SK-N-SH (cell line): Measurements from ENCODE around the gene JAKMIP3. TPM values are rescaled to one million over a fixed set of nuclear protein-coding genes. Genes with fewer than 3 reads are reported as not detected.

Experiments
- CTCF ChIA-PET: fragments of 300-600, 350-600 bp; formaldehyde crosslinking; extraction: SDS; loops from one replicate; lab custom pipeline; 2021; lab: Yijun Ruan, JAX
- POLR2A ChIA-PET: fragments of 350-600 bp; sonication (Branson Sonifier 250); formaldehyde crosslinking; extraction: SDS; loops from one replicate; lab custom pipeline; 2020; ENCODE audit warnings: antibody characterized with exemption, inconsistent platforms; lab: Yijun Ruan, JAX
- DNase-seq: peaks from one replicate; pipeline ENCODE4 v3.0.0; 2012
- H2AFZ ChIP-seq: fragments of 200-600 bp; sonication (generic); 2 replicates; pipeline ENCODE4 v1.8.1; 2016; ENCODE audit warnings: antibody characterized with exemption, mild to moderate bottlenecking, low read depth
- H3F3A ChIP-seq: fragments of 200-600 bp; sonication (generic); replicated peaks from 2 replicates; pipeline ENCODE3; 2016; ENCODE audit warnings: antibody characterized with exemption, mild to moderate bottlenecking; ENCODE audit not compliant: insufficient read depth
- H3K27ac ChIP-seq, 2 experiments: fragments of 200-500 bp in 1 of 2; fragments of 200-600 bp in 1 of 2; sonication (Bioruptor generic) in 1 of 2; sonication (generic), shearing (Covaris generic) in 1 of 2; 2 replicates each; pipeline versions ENCODE4 v1.5.1 to v1.6.1; 2014 to 2016; ENCODE audit warnings: low read depth in 2 of 2, inconsistent platforms in 1 of 2, low read length in 1 of 2, mild to moderate bottlenecking in 1 of 2, mixed read lengths in 1 of 2
- H3K27me3 ChIP-seq: fragments of 200-600 bp; sonication (generic), shearing (Covaris generic); 2 replicates; pipeline ENCODE4 v1.6.1; 2016; ENCODE audit warnings: mixed run types; ENCODE audit not compliant: insufficient read depth
- H3K36me3 ChIP-seq, 2 experiments: fragments of 200-500 bp in 1 of 2; fragments of 200-600 bp in 1 of 2; sonication (Bioruptor generic) in 1 of 2; sonication (generic) in 1 of 2; replicated peaks in 1 of 2; 2 replicates each; pipeline versions ENCODE3 to v1.5.1; 2014 to 2016; ENCODE audit warnings: low read length in 1 of 2, mild to moderate bottlenecking in 1 of 2; ENCODE audit not compliant: insufficient read depth in 2 of 2, control insufficient read depth in 1 of 2
- H3K4me1 ChIP-seq, 2 experiments: fragments of 200-500 bp in 1 of 2; fragments of 200-600 bp in 1 of 2; sonication (Bioruptor generic) in 1 of 2; sonication (generic), shearing (Covaris generic) in 1 of 2; 2 replicates each; pipeline versions ENCODE4 v1.5.1 to v1.6.1; 2014 to 2016; ENCODE audit warnings: low read depth in 1 of 2, low read length in 1 of 2, mixed run types in 1 of 2; ENCODE audit not compliant: insufficient read depth in 2 of 2, control insufficient read depth in 1 of 2
- H3K4me2 ChIP-seq: fragments of 200-600 bp; sonication (generic), shearing (Covaris generic); 2 replicates; pipeline ENCODE4 v1.6.1; 2017; ENCODE audit warnings: mixed run types
- H3K4me3 ChIP-seq, 2 experiments: fragments of 200-500 bp in 1 of 2; fragments of 200-600 bp in 1 of 2; sonication (Bioruptor generic) in 1 of 2; sonication (generic), shearing (Covaris generic) in 1 of 2; 2 replicates each; pipeline versions ENCODE4 v1.5.1 to v1.8.1; 2014 to 2016; ENCODE audit warnings: low read depth in 2 of 2, inconsistent platforms in 1 of 2, low read length in 1 of 2, mild to moderate bottlenecking in 1 of 2, mixed read lengths in 1 of 2, moderate library complexity in 1 of 2
- H3K79me2 ChIP-seq: fragments of 200-600 bp; sonication (generic); 2 replicates; pipeline ENCODE4 v1.8.1; 2017; ENCODE audit warnings: mild to moderate bottlenecking; ENCODE audit not compliant: insufficient read depth
- H3K9ac ChIP-seq: fragments of 200-600 bp; sonication (generic); 2 replicates; pipeline ENCODE4 v1.6.1; 2017; ENCODE audit warnings: mixed run types
- H3K9me2 ChIP-seq: fragments of 200-600 bp; sonication (generic); 2 replicates; pipeline ENCODE4 v1.6.1; 2017; ENCODE audit warnings: mixed run types
- H3K9me3 ChIP-seq: fragments of 200-600 bp; sonication (generic); 2 replicates; pipeline ENCODE4 v1.6.1; 2017; ENCODE audit warnings: mixed run types, mild to moderate bottlenecking, moderate library complexity
- H4K20me1 ChIP-seq: fragments of 200-600 bp; sonication (generic); 2 replicates; pipeline ENCODE4 v1.6.1; 2017; ENCODE audit warnings: mild to moderate bottlenecking, mixed run types; ENCODE audit not compliant: insufficient read depth
- CHD2 ChIP-seq: fragments of 150-350 bp; IDR thresholded peaks from 2 replicates; pipeline ENCODE4 v1.6.1; 2018; ENCODE audit warnings: low read length; ENCODE audit not compliant: partially characterized antibody
- EP300 ChIP-seq, 2 experiments: IDR thresholded peaks; 2 replicates each; pipeline versions ENCODE4 v1.4.0 to v1.6.1; 2012; ENCODE audit warnings: borderline replicate concordance in 1 of 2, low read depth in 1 of 2, low read length in 1 of 2
- EZH2phosphoT487 ChIP-seq: fragments of 200-600 bp; sonication (generic); IDR thresholded peaks from 2 replicates; pipeline ENCODE4 v1.6.1; 2017; ENCODE audit warnings: low read depth, mixed run types, mild to moderate bottlenecking, antibody characterized with exemption, moderate library complexity, borderline replicate concordance
- FOSL2 ChIP-seq: IDR thresholded peaks from 2 replicates; pipeline ENCODE4 v1.4.0; 2012; ENCODE audit warnings: low read depth, mild to moderate bottlenecking, moderate library complexity, borderline replicate concordance
- GABPA ChIP-seq: IDR thresholded peaks from 2 replicates; pipeline ENCODE4 v1.4.0; 2012; ENCODE audit warnings: low read depth, mild to moderate bottlenecking
- IRF3 ChIP-seq: fragments of 150-350 bp; IDR thresholded peaks from 2 replicates; pipeline ENCODE4 v1.6.1; 2016; ENCODE audit warnings: mild to moderate bottlenecking, low read depth, low read length
- JUND ChIP-seq: IDR thresholded peaks from 2 replicates; pipeline ENCODE4 v1.4.0; 2012
- NFIC ChIP-seq: IDR thresholded peaks from 2 replicates; pipeline ENCODE4 v1.4.0; 2012; ENCODE audit warnings: borderline replicate concordance
- PBX3 ChIP-seq: IDR thresholded peaks from 2 replicates; pipeline ENCODE4; 2012
- TCF12 ChIP-seq: IDR thresholded peaks from 2 replicates; pipeline ENCODE4 v1.4.0; 2012
- YY1 ChIP-seq: IDR thresholded peaks from 2 replicates; pipeline ENCODE4 v1.4.0; 2012; ENCODE audit warnings: low read depth, mild to moderate bottlenecking
- WGBS: methylation state at CpG from one replicate; pipeline ENCODE4 v1.1.6; 2017; ENCODE audit warnings: low lambda C conversion rate; 5-methylcytosine and 5-hydroxymethylcytosine counted together
- polyA plus RNA-seq, 3 experiments: library from polyadenylated mRNA; depleted of rRNA; stranded (reverse); fragments of >200 nt; gene quantifications; 2 replicates each; pipeline ENCODE4 v1.2.3, GENCODE V29; 2012
- TF ChIP-seq, protein P1 (sequence below): IDR thresholded peaks from 2 replicates; pipeline ENCODE4 v1.4.0; 2012; ENCODE audit warnings: low read depth

JAKMIP3 gene
- polyA plus RNA-seq, 1 of the 3 experiments (the other 2 are of a cell fraction), result 0.02 TPM

DNA sequence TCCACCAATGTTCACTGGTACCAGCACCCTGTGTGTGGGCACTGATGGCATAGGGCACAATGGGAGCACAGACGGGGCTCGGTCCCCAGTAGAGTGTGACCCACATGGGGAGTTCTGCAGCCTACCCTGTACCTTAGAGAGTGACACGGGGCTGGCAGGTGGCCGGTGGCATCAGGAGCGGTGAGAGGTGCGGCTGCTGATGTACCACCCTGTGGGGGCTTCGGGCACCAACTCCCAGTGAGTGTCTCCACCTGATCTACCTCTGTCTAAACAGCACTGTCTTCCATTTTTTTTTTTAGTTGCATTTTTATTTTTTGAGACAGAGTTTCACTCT is 4.1 kb downstream of the JAKMIP3 start:
- 54% methylated on average over 5 of the region's 7 CpGs for WGBS
- H4K20me1 ChIP-seq, result no peaks in the 10 kb centered on the region
- no peaks in the 10 kb centered on the region for H3K79me2 ChIP-seq
- no peaks in the 10 kb centered on the region for H3K4me1 ChIP-seq
- no peak overlapping the region for H3K4me2 ChIP-seq
- TF ChIP-seq YY1, result no peak
- TF ChIP-seq FOSL2, result no peak
- no peak for TF ChIP-seq IRF3
- TF ChIP-seq JUND, result no peak
- TF ChIP-seq GABPA, result no peak
- TF ChIP-seq EP300 (IDR thresholded peaks at IDR 0.05; ENCODE audit: borderline replicate concordance in 1 of 2, low read depth in 1 of 2, low read length in 1 of 2), result no peak
- TF ChIP-seq PBX3, result no peak
- ChIA-PET CTCF (no interaction called here), POLR2A (no interaction called here)
- H3K9me2 ChIP-seq, result no peaks in the 10 kb centered on the region
- no peaks in the 10 kb centered on the region for H3F3A ChIP-seq
- no peak overlapping the region for H2AFZ ChIP-seq
- no peak overlapping the region for H3K9ac ChIP-seq
- no peaks in the 10 kb centered on the region for H3K36me3 ChIP-seq
- H3K27me3 ChIP-seq, result no peaks in the 10 kb centered on the region
- no peak for DNase-seq
- H3K4me3 ChIP-seq, result no peak overlapping the region
- H3K27ac ChIP-seq, result no peak overlapping the region
- no peaks in the 10 kb centered on the region for H3K9me3 ChIP-seq

GRCh38 chr10:132070724-132071123 is 5.0 kb downstream of the JAKMIP3 start:
- no peaks in the 10 kb centered on the region for H3K9me2 ChIP-seq
- CTCF ChIA-PET, result interaction anchor here (0.9 kb wide), 1 partner anchor 48 kb away, joined by 4 read pairs; no protein-coding TSS in a partner anchor
- H3K27me3 ChIP-seq, result no peaks in the 10 kb centered on the region
- H3K36me3 ChIP-seq, result no peaks in the 10 kb centered on the region
- no peaks in the 10 kb centered on the region for H4K20me1 ChIP-seq
- TF ChIP-seq, protein P1, sequence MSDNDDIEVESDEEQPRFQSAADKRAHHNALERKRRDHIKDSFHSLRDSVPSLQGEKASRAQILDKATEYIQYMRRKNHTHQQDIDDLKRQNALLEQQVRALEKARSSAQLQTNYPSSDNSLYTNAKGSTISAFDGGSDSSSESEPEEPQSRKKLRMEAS, result no peak
- TF ChIP-seq EZH2phosphoT487 (no peak), NFIC (no peak), TCF12 (no peak), CHD2 (no peak)
- no peak for DNase-seq
- H3K9ac ChIP-seq, result no peak overlapping the region
- H3K27ac ChIP-seq, result no peak overlapping the region
- no peaks in the 10 kb centered on the region for H3K79me2 ChIP-seq
- POLR2A ChIA-PET, result no interaction called here
- 38% methylated on average over 3 of the region's 3 CpGs for WGBS
- H3K4me1 ChIP-seq, result no peaks in the 10 kb centered on the region
- no peaks in the 10 kb centered on the region for H3F3A ChIP-seq
- no peak overlapping the region for H3K4me2 ChIP-seq
- H3K9me3 ChIP-seq, result no peaks in the 10 kb centered on the region
- H2AFZ ChIP-seq, result no peak overlapping the region
- no peak overlapping the region for H3K4me3 ChIP-seq
